OCI-LY7 (cell line): ENCODE results near the gene KCNMA1. TPM values are rescaled to one million over a fixed set of nuclear protein-coding genes. Genes with fewer than 3 reads are reported as not detected.
"Not testable (repeated sequence)": the region's sequence is repeated elsewhere in the genome, so short reads cannot be mapped to it uniquely, and the experiment has no call there.

Experiments used
- BruUV-seq: library from RNA; stranded (reverse); fragments of 400-500 nt; replicated peaks from 2 replicates; lab custom pipeline; 2021; lab: Mats Ljungman, UMichigan
- CTCF ChIA-PET: fragments of 300-600 bp; sonication (Branson Sonifier 250); formaldehyde crosslinking; loops from one replicate; lab custom pipeline; 2022; ENCODE audit warnings: antibody characterized with exemption; ENCODE audit not compliant: unreplicated experiment; lab: Charles Lee
- POLR2A ChIA-PET: fragments of 300-600 bp; sonication (Branson Sonifier 250); formaldehyde crosslinking; loops from one replicate; lab custom pipeline; 2022; ENCODE audit warnings: antibody characterized with exemption; lab: Charles Lee
- DNase-seq: peaks from one replicate; pipeline ENCODE4 v3.0.0-alpha.2; 2015; ENCODE audit warnings: low spot score
- H2AFZ ChIP-seq: fragments of 200-600 bp; sonication (generic), shearing (Covaris generic); 2 replicates; pipeline ENCODE4 v1.6.1; 2014; ENCODE audit warnings: mild to moderate bottlenecking, antibody characterized with exemption, low read length, moderate library complexity
- H3K27ac ChIP-seq: fragments of 200-600 bp; sonication (generic); 2 replicates; pipeline ENCODE4 v1.5.1; 2014; ENCODE audit warnings: mixed run types, low read depth, mild to moderate bottlenecking, moderate library complexity, low read length, inconsistent platforms; ENCODE audit not compliant: poor library complexity, severe bottlenecking
- H3K36me3 ChIP-seq: fragments of 200-600 bp; sonication (generic); 2 replicates; pipeline ENCODE4 v1.6.1; 2014; ENCODE audit warnings: mild to moderate bottlenecking, antibody characterized with exemption, low read length, moderate library complexity, mixed read lengths; ENCODE audit not compliant: insufficient read depth
- H3K4me1 ChIP-seq: fragments of 200-600 bp; sonication (generic); 2 replicates; pipeline ENCODE4 v1.5.1; 2014; ENCODE audit warnings: mild to moderate bottlenecking, low read length; ENCODE audit not compliant: insufficient read depth, poor library complexity, severe bottlenecking
- H3K4me2 ChIP-seq: fragments of 200-600 bp; sonication (generic); 2 replicates; pipeline ENCODE4 v1.6.1; 2014; ENCODE audit warnings: mild to moderate bottlenecking, low read length
- H3K4me3 ChIP-seq: fragments of 200-600 bp; sonication (generic); 2 replicates; pipeline ENCODE4 v1.5.1; 2014; ENCODE audit warnings: mild to moderate bottlenecking, low read depth, low read length; ENCODE audit not compliant: poor library complexity, severe bottlenecking
- H3K79me2 ChIP-seq: fragments of 200-600 bp; sonication (generic); 2 replicates; pipeline ENCODE4 v1.6.1; 2016; ENCODE audit warnings: low read depth, mild to moderate bottlenecking, low read length, moderate library complexity, mixed read lengths; ENCODE audit not compliant: insufficient read depth
- H3K9me2 ChIP-seq: fragments of 200-600 bp; sonication (generic); 2 replicates; pipeline ENCODE4 v1.6.1; 2016; ENCODE audit warnings: mild to moderate bottlenecking, low read length, mixed read lengths; ENCODE audit not compliant: insufficient read depth
- H3K9me3 ChIP-seq: fragments of 200-600 bp; sonication (generic); 2 replicates; pipeline ENCODE4 v1.6.1; 2014; ENCODE audit warnings: mild to moderate bottlenecking, mixed run types, low read length, mixed read lengths
- H4K20me1 ChIP-seq: fragments of 200-600 bp; sonication (generic); 2 replicates; pipeline ENCODE4 v1.6.1; 2014; ENCODE audit warnings: mild to moderate bottlenecking, antibody characterized with exemption, low read length, moderate library complexity, mixed read lengths; ENCODE audit not compliant: insufficient read depth
- CTCF ChIP-seq: fragments of 200-600 bp; sonication (generic); conservative IDR thresholded peaks from 2 replicates; pipeline ENCODE4 v1.5.1; 2014; ENCODE audit warnings: mild to moderate bottlenecking, antibody characterized with exemption, low read length, moderate library complexity, mixed read lengths
- EZH2phosphoT487 ChIP-seq: fragments of 200-600 bp; sonication (generic); IDR thresholded peaks from 2 replicates; pipeline ENCODE4 v1.6.1; 2018; ENCODE audit warnings: low read depth, borderline replicate concordance, mild to moderate bottlenecking, mixed run types, antibody characterized with exemption, low read length, moderate library complexity, mixed read lengths
- intact Hi-C: fragments of 100-400 bp; cut with micrococcal nuclease; formaldehyde crosslinking; loops from one replicate; pipeline ENCODE4 v1.10.0; 2022; ENCODE audit not compliant: unreplicated experiment
- total RNA-seq, 2 experiments: library from RNA; depleted of rRNA in 1 of 2; stranded (reverse); fragments of >200 nt in 1 of 2; shearing (Covaris generic) in 1 of 2; gene quantifications; 2 replicates each; pipeline ENCODE4 v1.2.3, GENCODE V29; 2014 to 2022

The KCNMA1 gene
- total RNA-seq, 2 experiments from 2014 or later, result not detected

GRCh38 chr10:77390481-77390891 lies 247.1 kb downstream of the KCNMA1 start:
- Histone ChIP-seq H3K27ac (no peak overlapping the region), H3K4me2 (no peak overlapping the region), H3K9me3 (no peaks in the 10 kb centered on the region), H3K79me2 (no peaks in the 10 kb centered on the region), H3K36me3 (no peaks in the 10 kb centered on the region), H3K4me3 (no peak overlapping the region), H3K4me1 (no peaks in the 10 kb centered on the region), H4K20me1 (no peaks in the 10 kb centered on the region), H2AFZ (no peak overlapping the region), H3K9me2 (no peaks in the 10 kb centered on the region)
- TF ChIP-seq CTCF (no peak), EZH2phosphoT487 (no peak)
- no peak for DNase-seq
- intact Hi-C loops, result loop anchor here (5.0 kb wide), 1 partner anchor 252 kb away; no protein-coding TSS in a partner anchor
- no TSS peak for BruUV-seq
- POLR2A ChIA-PET, result no interaction called here
- CTCF ChIA-PET, result no interaction called here

- ChIA-PET POLR2A (no interaction called here), CTCF (no interaction called here)
- Histone ChIP-seq H3K4me2 (no peak overlapping the region), H3K79me2 (no peaks in the 10 kb centered on the region), H3K4me1 (no peaks in the 10 kb centered on the region), H3K9me2 (no peaks in the 10 kb centered on the region), H3K36me3 (no peaks in the 10 kb centered on the region), H2AFZ (no peak overlapping the region), H4K20me1 (no peaks in the 10 kb centered on the region), H3K27ac (no peak overlapping the region), H3K9me3 (no peaks in the 10 kb centered on the region), H3K4me3 (no peak overlapping the region)
- DNase-seq, result no peak
- no peak for TF ChIP-seq EZH2phosphoT487
- TF ChIP-seq CTCF, result no peak
- intact Hi-C loops, result no loop called here
- no TSS peak for BruUV-seq
Measured at GRCh38 chr10:77388571-77389100, 249.0 kb downstream of the KCNMA1 start.

GRCh38 chr10:77387701-77388100 lies 249.9 kb downstream of the KCNMA1 start:
- H3K27ac ChIP-seq, H2AFZ ChIP-seq, H4K20me1 ChIP-seq, H3K4me2 ChIP-seq, H3K36me3 ChIP-seq, DNase-seq, BruUV-seq, H3K79me2 ChIP-seq, H3K9me2 ChIP-seq, H3K4me3 ChIP-seq, H3K4me1 ChIP-seq, CTCF ChIA-PET, H3K9me3 ChIP-seq, intact Hi-C loops, POLR2A ChIA-PET: not testable (repeated sequence)
